Measurements from ENCODE around the gene POP4.

DNA sequence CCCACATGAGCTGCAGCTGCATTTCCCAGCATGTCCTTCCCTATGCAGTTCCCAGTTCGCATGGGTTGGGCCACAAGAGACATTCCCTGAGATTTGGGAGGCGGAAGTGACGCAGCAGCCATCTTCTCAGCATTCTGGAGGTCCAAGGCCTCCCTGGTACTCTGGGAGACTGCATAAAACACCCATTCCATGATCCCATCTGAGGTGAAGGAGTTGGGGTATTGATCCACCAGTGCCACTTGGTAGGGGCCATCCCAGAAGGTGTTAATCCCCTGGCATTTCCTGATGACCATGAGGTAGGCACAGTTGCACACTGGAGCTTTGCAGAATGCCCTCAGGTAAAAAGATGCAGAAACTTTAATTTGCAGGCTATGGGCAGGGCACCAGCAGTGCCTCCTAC lies 25.4 kb downstream of the POP4 start:
- TF ChIP-seq, protein P1, sequence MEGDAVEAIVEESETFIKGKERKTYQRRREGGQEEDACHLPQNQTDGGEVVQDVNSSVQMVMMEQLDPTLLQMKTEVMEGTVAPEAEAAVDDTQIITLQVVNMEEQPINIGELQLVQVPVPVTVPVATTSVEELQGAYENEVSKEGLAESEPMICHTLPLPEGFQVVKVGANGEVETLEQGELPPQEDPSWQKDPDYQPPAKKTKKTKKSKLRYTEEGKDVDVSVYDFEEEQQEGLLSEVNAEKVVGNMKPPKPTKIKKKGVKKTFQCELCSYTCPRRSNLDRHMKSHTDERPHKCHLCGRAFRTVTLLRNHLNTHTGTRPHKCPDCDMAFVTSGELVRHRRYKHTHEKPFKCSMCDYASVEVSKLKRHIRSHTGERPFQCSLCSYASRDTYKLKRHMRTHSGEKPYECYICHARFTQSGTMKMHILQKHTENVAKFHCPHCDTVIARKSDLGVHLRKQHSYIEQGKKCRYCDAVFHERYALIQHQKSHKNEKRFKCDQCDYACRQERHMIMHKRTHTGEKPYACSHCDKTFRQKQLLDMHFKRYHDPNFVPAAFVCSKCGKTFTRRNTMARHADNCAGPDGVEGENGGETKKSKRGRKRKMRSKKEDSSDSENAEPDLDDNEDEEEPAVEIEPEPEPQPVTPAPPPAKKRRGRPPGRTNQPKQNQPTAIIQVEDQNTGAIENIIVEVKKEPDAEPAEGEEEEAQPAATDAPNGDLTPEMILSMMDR (IDR thresholded peaks at IDR 0.05) = no peak
- TF ChIP-seq POLR2A (IDR thresholded peaks at IDR 0.05) = no peak

All from transverse colon (tissue), 3 donors.